GM18520 (cell line): Measurements from ENCODE around the gene NTRK3.

Experiments used
- ATAC-seq: cut with Tn5 transposase; IDR thresholded peaks from one replicate; pipeline ENCODE4 v1.9.1; 2021; ENCODE audit not compliant: unreplicated experiment

NTRK3 gene

DNA sequence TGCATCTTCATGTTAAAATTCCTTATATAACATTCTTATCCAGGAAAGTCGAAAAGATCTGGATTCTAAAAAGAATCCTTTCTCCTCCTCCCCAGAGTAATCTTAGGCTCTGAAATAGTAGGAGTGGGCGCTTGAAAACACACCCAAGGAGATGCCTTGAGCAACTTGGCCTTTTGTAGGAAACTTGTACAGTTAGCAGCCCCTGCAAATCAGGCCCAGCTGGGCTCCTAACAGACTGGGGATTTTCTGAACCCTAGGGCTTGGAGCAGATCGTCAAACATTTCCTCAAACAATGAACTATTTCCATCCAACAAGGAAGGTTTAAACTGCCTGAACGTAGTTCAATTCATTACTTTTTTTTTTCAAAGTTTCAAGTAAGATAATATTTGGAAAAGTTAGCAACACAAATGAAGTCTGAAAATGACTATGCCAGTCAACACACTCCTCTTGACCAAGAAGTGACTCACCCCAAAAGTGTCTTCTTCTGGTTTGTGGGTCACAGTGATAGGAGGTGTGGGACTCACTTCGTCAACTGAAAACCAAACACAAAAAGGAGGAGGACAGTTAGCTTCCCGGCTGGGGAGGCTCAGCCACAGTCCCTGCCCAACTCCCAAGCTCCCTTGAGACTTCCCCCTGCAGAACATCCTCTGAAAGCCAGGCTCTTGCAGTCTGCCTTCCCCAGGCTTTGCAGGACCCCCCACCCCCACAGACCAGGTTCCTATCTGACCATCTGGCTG, 129.7 kb downstream of the NTRK3 start:
- no peak for ATAC-seq

DNA sequence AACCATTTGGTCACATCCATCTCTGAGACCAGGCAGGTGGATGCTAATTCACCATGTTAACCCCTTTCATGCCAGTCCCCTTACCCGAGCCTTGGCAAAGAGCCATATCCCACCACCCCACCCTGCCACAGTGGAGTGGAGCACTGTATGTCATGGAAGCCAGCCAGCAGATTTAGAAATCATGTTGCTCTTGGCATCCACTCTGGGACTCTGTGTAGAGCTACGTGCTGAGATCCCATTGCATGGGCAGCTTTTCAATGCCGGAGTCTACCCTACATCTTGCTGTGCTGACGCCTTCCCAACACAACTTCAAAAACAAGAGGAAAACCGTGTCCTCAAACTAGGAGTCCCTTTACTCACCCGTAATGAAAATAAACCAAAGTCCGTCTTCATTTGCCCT, 131.0 kb downstream of the NTRK3 start:
- ATAC-seq: no peak

DNA sequence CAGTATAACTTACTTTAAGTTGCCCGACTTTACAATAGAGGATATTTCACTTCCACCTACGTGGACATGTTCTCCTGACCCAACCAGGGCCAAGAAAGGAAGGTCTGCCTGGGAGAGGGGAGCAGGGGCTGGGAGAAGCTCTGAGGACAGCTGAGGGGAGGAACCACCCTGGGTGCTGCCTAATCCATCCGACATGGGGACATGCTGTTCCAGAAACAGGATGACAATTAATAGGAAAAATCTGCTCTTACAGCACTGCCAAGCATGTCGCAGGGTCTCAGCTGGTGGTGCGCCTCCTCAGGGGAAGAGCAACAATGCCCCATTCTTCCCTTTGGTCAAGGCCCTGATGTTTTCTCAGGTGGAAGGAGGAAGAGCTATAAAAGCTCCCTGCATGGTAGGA, 132.3 kb downstream of the NTRK3 start:
- no peak for ATAC-seq

DNA sequence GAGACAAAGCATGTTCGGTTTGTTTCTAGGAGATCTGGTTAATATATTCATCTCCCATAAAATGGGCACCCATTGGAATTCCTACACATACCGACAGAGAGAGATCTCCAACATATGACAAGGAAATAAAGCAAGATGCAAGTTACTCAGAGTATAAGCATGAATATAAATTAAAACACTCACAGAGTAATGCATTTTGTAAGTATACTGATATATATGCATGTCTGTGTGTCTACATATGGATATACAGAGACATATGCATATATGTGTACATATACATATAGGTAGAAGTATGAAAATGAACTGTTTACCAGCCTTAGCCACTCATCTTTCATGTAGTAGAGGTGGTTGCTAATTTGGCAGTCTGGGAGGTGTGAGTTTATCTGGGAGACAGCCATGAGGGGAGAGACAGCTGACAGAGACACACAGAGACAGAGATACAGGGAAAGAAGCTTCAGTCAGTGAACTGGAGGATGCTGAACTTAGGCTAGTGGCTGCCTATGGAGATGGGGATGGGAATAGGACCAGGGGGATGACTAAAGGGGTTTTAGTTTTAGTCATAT, 134.5 kb downstream of the NTRK3 start:
- no peak for ATAC-seq

DNA sequence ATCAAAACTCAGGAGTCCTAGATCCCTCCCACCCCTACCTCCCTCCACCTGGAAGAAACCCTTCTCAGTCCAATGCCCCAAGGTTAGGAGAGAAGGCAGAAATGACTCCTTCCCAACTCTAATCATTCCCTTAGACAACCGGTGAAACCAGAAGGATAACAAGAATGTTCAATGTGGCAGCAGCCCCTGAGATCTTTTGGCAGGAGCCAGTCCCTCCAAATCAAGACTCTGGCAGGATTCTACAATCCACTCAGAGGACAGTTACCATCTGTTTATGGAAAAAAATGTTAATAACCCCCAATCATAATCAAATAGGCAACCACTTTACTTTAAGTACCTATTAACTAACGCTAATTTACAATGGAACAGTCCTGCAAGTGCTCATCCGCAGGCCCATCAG, 136.5 kb downstream of the NTRK3 start:
- ATAC-seq: no peak

DNA sequence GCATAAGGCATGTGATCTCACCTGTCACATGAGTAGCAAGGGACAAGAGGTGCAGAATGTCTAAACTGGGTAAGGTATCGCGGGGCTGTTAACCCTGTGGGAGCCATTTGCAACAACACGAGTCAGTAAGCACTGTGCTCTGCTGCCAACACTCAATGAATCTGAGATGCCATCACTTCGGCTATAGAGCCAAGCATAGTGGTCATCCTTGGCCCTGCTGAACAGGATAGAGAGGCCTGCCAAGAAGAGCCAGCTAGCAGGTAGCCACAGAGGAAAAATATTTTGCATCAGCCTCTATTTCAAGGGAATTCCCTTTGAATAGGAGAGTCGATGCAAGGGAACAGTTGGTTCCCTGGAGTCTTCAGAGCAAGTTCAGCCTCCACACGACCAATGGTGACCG, 137.8 kb downstream of the NTRK3 start:
- no peak for ATAC-seq

DNA sequence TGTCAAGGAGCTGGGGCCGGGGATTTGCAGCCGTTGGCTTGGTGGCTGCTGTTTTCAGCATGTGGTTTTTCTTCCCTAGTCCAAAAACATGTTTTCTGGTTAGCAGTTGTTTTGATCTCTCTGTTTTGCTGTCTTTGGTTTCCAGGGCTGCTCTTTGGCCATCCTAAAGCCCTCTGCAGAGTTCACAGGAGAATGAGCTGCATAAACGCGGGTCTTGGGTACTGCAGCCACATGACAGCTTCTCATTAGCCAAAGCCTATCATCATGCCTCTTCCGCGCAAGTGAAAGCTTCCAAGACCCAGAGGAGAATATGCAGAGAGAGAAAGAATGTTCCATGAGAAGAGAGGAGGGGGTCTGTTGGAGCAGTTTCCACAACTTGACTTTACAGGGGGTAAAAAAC, 138.5 kb downstream of the NTRK3 start:
- ATAC-seq: no peak

DNA sequence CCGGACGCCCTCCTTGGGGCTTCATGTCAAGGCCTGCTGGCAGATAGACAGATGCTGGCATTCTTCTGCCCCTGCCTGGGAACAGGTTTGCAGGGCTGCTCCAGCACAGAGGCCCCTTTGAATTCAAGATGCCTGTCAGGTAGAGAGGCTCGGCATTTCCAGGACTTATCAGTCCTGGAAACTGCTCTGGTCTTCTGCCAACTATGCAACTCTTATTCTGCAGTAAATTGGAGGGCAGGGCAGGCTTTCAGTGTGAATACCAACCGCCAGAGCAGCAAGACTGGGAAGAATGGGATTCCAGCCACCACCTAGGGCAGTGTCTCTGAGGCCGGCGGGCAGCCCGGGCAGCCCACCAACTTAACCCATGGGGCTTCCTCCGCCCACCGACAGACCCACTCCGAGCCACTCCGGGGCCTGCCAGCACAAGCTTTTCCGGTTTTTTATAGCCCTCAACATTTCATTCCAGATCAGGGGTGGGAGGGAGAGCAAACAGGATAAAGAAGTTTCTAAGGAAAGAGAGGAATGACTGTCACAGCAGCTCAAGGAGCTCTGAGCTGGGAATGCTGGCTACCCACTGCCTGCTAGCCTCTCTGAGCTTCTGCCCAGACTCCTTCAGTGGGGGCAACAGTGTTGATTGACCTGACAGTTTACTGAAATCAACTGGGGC, 140.9 kb downstream of the NTRK3 start:
- no peak for ATAC-seq

DNA sequence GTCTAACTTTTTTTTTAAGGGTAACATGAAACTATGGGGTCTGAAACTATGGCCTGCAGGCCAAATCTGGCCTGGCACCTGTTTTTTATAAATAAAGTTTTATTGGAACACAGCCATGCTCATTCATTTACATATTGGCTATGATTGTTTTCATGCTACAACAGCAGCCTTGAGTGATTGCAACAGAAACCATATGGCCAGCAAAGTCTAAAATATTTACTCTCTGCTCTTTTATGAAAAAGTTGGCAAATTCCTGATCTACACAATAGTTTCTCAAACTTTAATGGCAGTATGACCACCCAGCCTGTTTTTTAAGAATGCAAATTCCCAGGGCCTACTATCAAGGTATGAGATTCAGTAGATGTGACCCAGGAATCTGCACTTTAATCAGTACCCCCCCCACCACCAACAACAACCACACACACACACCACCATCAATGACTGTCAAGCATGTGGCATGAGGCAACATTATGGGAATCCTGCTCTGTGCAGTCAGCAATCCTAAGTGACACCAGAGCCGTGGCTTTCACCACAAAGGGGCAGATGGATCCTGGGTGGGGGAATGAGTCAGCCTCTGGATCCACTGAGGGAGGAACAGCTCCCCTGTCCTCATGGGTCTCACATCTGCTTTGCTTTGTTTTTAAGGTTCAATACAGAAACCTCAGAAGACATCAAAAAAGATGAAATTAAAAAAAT, 142.8 kb downstream of the NTRK3 start:
- ATAC-seq: no peak

DNA sequence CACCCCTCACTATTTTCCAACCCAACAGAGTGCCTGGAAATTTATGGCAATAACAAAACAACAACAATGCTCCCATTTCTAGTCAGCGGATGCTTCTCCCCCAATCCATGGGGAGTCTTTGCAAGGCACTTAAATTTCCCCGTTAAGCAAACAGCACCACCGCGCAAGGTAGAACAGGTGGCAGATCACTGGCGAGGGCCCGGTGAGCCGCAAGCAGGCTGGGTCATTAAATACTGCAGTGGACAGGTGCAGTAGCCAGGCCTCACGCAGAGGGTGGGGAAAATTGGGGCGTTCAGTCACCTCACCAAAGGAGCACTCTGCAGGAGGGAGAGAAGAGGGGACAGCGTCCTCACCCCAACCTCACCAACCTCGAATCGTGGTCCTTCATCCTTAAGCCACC, 147.5 kb downstream of the NTRK3 start:
- no peak for ATAC-seq

DNA sequence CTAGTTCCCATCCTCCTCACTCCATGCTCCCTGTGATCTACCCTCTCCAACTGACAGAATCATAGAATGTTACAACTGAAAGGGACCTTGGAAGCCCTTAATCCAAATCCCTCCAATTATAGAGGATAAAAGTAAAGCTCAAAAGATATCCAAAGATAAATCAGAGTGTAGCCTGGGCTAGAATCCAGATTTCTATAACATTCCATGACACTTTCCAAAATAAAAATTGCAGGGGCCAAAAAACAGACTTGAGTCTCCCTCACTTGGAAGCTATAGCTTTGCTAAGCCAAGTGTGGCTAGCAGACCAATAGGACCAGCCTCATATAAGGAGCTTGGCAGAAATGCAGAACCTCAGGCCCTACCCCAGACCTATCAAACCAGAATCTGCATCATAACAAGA, 148.1 kb downstream of the NTRK3 start:
- no peak for ATAC-seq

DNA sequence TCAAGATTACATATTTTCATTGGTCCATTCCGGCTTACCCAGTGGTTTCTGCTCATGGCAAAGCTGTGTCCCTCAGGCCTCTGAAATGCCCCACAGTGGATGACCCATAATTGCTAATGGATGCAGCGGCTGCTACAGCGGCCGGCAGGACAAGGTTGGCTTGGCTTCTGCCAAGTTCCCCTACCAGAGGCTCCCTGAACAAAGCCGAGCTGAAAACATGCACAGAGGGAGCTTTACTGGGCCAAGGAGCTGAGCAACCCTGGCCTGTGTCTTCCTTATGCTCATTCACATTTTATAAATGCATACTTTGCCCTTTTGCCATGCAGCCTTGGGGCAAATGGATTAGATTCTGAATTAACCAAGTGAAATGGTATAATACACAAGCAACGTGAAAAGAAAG, 150.5 kb downstream of the NTRK3 start:
- no peak for ATAC-seq

DNA sequence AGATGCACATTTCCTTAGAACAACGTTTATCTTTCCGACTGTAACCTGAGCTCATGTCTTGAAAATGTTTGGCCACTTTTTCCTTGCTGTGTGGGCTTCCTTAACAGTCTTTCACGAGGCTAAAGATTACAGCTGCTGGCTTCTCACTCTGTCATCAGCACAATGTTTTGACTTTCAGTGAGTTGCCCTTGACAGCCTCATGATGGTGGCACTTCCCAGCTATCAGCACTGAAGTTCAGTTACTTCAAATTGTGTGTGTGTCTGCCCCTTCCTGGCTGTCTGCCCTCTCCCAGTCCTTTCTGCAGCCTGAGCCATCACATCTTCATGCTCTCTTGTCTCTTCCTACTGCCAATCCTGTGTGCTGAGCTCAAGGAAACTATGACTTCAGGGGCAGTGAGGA, 152.2 kb downstream of the NTRK3 start:
- ATAC-seq: no peak

DNA sequence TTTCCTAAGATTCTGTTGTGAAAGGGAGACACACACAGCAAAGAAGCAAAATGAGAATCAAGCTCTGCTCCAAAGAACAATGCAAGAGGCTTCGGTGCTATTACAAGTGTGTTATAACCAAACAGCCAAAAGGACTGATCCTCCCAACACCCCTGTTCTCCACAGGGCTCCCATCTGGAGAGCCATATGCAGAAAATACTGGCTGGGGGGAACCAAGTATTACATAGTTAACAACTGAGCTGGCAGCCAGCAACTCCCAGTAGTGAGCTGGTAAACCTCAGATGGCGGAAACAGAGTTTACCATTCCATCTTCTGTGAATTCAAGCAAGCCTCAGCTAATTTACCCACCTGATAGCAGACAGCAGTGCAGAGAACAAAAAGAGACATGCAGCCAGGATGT, 156.4 kb downstream of the NTRK3 start:
- ATAC-seq: no peak

DNA sequence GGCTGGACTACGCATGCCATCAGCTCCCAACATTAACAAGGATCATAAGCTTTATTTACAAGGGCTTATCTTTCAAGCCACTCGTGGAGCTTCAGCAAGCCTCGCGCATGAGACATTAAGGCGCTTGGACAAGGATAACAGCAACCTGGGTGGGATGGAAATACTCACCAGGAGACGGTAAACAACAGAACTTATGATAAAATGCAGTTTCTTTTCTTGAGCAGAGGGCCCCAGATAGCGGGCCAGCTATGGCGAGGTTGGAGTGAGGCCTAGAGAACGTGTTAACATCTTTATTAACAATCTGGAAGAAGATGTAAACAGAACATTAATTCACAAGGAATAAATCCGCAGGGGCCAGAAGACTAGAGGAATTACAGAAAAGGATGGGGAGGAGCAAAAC, 158.2 kb downstream of the NTRK3 start:
- ATAC-seq: no peak

DNA sequence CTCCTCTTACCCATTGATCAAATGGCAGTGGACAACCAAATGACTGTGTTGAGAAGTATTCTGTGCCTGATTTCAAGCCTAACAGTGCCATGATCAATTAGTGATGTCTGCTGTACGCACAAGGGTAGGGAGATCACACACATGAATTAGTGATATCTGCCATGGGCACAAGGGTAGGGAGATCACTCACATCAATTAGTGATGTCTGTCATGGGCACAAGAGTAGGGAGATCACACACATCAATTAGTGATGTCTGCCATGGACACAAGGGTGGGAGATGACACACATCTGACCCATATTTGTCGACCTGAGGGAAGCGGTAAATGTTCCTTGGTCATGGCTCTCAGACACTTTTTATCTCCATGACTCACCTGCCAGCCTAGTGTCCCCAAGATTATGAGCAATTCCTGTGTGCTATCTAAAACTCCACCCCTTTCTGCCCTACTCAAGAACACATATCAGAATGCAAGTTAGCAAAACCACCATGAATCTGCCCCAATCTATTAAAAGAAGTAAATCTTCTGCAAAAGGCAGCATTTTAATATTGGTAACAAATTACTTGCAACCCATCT, 165.0 kb downstream of the NTRK3 start:
- no peak for ATAC-seq

DNA sequence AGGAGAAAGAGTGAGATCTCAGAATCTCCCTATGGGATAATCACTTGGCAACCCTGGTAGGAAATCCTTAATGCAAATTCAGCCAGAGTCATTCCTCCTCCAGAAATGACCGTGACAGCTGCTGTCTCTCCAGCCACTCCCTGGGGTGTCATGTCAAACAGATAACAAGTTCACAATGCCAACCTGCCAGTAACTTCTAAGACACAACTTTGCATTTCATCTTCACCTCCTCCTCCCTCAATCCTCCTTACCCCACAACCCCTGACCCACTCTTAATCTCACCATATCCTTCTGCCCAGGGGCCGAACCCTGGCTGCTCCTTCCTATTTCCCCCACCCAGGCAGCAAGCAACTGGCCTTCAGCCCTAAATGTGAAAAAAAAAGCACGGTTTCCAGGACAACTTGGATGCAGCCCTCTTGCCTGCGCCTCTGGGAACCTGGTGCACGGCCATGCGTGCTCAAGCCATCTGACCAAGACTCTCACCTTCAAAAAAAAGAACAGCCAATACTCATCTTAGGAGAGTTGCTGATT, 166.0 kb downstream of the NTRK3 start:
- no peak for ATAC-seq

DNA sequence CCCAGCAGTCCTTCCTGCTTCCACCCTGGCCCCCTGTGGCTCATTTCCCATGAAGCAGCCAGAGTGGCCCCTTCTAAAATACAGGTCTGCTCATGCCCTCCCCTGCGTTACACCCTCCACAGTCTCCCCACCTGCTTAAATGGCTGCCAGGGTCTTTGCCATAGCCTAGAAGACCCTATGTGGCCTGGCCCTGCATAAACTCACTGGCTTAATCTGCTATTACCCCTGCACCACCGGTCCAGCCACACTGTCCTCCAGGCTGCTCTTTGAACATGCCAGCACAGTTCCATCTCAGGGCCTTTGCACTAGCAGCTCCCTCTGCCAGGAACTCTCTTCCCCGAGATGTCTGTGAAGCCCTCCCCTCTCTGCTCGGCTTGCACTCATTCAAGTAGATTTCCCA, 166.8 kb downstream of the NTRK3 start:
- ATAC-seq: no peak

DNA sequence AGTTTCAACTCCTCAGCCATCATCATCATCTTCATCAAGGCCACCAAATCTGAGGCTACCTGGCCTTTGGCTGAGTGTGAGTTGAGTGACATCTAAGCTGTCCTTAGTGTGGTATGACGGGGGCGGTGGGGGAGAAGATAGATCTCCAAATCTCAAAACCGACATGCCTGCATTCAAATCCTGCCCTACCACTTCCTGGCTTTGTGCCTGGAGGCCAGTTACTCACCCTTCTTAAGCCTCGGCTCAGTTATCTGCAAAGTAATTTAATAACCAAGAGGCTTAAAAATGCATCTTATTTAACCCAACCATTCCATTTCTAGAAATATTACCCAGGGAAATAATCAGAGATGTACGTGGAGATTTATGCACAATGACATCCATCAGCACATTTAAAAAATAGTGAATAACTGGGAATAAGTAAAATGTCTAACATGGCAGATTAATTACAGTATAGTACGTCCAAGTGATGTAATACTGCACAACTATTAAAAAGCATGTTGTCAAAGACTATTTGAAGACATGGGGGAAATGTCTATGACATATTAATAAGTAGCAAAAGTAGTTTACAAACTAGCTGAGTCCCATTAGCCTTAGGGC, 167.4 kb downstream of the NTRK3 start:
- ATAC-seq: no peak

DNA sequence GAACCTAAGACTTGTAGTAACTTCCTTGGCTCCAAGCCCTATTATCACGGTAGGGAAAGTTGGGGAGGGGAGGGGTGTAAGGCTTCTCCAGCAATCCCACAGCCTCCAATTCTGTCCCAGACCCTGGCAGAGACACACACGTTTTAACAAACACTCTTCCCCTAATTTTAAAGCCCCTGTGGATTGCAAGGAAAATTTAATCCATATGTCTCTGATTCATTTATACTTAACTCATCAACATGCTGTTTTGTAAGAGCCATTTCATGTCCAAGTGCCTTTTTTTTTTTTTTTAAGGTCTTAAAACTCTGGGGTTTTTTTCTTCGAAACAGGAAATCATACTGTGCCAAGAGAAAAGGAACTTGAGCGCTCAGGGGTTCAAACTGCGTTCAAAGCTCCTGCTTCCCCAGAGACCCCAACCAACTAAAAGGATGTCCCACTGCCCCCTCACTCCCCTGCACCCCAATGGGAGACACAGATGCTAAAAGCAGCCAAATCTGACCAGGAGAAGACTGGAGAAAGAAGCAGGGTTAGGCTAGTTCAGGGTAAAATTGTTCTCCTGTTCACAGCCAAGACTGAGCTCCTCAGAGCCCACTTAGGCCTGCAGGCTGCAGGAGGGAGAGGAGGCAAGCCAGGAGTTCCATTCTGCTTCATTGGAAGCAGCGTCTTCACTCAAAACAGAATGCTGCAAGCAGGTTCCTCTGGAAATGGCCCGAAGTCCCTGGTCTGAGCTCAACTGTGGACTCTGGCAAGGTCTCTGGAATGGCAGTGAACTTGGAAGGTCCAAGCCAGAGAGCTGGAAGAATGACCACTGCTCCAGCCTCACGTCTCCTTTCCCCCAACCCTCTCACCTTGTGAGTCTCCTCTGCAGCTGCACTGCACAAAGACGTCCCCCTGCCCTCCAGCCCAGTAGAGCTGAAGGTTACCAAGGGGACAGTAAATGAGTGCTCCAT, 172.5 kb downstream of the NTRK3 start:
- no peak for ATAC-seq
